Karpas-422 (cell line): ENCODE data around the gene PARP9. TPM values are rescaled to one million over a fixed set of nuclear protein-coding genes. Genes with fewer than 3 reads are reported as not detected.
"Not testable (repeated sequence)": the region's sequence is repeated elsewhere in the genome, so short reads cannot be mapped to it uniquely, and the experiment has no call there.

Experiments used
- DNase-seq: peaks from one replicate; pipeline ENCODE4 v3.0.0-alpha.2; 2015
- H2AFZ ChIP-seq: fragments of 200-600 bp; sonication (generic); 2 replicates; pipeline ENCODE4 v1.6.1; 2014; ENCODE audit warnings: antibody characterized with exemption, low read length, mixed read lengths
- H3K27ac ChIP-seq: fragments of 200-600 bp; sonication (generic); 2 replicates; pipeline ENCODE4 v1.5.1; 2014; ENCODE audit warnings: mild to moderate bottlenecking, low read length, moderate library complexity
- H3K27me3 ChIP-seq: fragments of 200-600 bp; sonication (generic); 2 replicates; pipeline ENCODE4 v1.6.1; 2014; ENCODE audit warnings: low read length, mixed read lengths
- H3K36me3 ChIP-seq: fragments of 200-600 bp; sonication (generic); 2 replicates; pipeline ENCODE4 v1.6.1; 2014; ENCODE audit warnings: low read length, mixed read lengths; ENCODE audit not compliant: insufficient read depth
- H3K4me1 ChIP-seq: fragments of 200-600 bp; sonication (generic); 2 replicates; pipeline ENCODE4 v1.6.1; 2014; ENCODE audit warnings: mild to moderate bottlenecking, low read length, mixed read lengths
- H3K4me2 ChIP-seq: fragments of 200-600 bp; sonication (generic); 2 replicates; pipeline ENCODE4 v1.6.1; 2014; ENCODE audit warnings: low read length, low read depth, mild to moderate bottlenecking; ENCODE audit not compliant: poor library complexity, severe bottlenecking
- H3K4me3 ChIP-seq: fragments of 200-600 bp; sonication (generic); 2 replicates; pipeline ENCODE4 v1.5.1; 2014; ENCODE audit warnings: mild to moderate bottlenecking, antibody characterized with exemption, low read length, mixed read lengths
- H3K79me2 ChIP-seq: fragments of 200-600 bp; sonication (generic); 2 replicates; pipeline ENCODE4 v1.6.1; 2014; ENCODE audit warnings: mild to moderate bottlenecking, low read length, mixed read lengths
- H3K9ac ChIP-seq: fragments of 200-600 bp; sonication (generic); 2 replicates; pipeline ENCODE4 v1.6.0; 2014; ENCODE audit warnings: low read length
- H3K9me2 ChIP-seq: fragments of 200-600 bp; sonication (generic), shearing (Covaris generic); replicated peaks from 2 replicates; pipeline ENCODE4 v1.6.0; 2014; ENCODE audit warnings: mild to moderate bottlenecking, low read length, moderate library complexity; ENCODE audit not compliant: insufficient read depth
- H3K9me3 ChIP-seq: fragments of 300-700, 200-600 bp; sonication (generic); 2 replicates; pipeline ENCODE4 v1.6.1; 2014; ENCODE audit warnings: low read length, mixed read lengths
- H4K20me1 ChIP-seq: fragments of 200-600 bp; sonication (generic); 2 replicates; pipeline ENCODE4 v1.6.1; 2014; ENCODE audit warnings: mild to moderate bottlenecking, antibody characterized with exemption, low read length, low read depth; ENCODE audit not compliant: insufficient read depth
- total RNA-seq: library from RNA; depleted of rRNA; stranded (reverse); fragments of >200 nt; shearing (Covaris generic); gene quantifications from 2 replicates; pipeline ENCODE4 v1.2.3, GENCODE V29; 2014; ENCODE audit warnings: low replicate concordance

PARP9 gene
- total RNA-seq, 1 experiment from 2014 or later, result 24.4 TPM

DNA sequence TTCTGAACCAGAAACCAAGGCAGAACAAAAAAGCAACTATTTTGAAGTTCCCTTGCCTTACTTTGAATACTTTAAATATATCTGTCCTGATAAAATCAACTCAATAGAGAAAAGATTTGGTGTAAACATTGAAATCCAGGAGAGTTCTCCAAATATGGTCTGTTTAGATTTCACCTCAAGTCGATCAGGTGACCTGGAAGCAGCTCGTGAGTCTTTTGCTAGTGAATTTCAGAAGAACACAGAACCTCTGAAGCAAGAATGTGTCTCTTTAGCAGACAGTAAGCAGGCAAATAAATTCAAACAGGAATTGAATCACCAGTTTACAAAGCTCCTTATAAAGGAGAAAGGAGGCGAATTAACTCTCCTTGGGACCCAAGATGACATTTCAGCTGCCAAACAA lies 4.7 kb upstream of the PARP9 start:
- H3K27ac ChIP-seq, result peak overlapping the region; percentile 30
- H3K4me2 ChIP-seq, result no peak overlapping the region
- no peak for DNase-seq
- H3K9me3 ChIP-seq, result no peaks in the 10 kb centered on the region
- no peaks in the 10 kb centered on the region for H3K9me2 ChIP-seq
- H3K4me3 ChIP-seq, result no peak overlapping the region
- no peak overlapping the region for H3K9ac ChIP-seq
- H3K36me3 ChIP-seq, result peaks cover 24% of the 10 kb centered on the region
- no peak overlapping the region for H2AFZ ChIP-seq
- H3K27me3 ChIP-seq, result no peaks in the 10 kb centered on the region
- H4K20me1 ChIP-seq, result no peaks in the 10 kb centered on the region
- peaks cover 20% of the 10 kb centered on the region for H3K79me2 ChIP-seq
- peaks cover 36% of the 10 kb centered on the region for H3K4me1 ChIP-seq

GRCh38 chr3:122568131-122568530 lies 4.0 kb upstream of the PARP9 start:
- peaks cover 36% of the 10 kb centered on the region for H3K4me1 ChIP-seq

DNA sequence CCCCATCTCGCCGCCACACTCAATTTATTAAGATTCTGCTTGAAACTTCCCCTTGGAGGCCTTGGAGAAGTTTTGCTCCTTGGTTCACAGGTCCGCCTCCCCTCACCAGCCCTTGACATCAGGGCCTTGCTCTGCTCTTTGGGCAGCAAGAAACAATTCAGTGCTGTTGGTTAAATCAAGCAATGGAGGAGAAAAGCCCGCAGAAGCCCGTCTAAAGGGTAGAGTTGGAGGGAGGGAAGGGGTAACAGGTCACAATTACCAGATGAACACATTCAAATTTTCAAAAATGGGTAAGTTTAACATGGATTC lies 429 bp downstream of the PARP9 start:
- DNase-seq, result peak; percentile 69
- H3K9me2 ChIP-seq, result no peaks in the 10 kb centered on the region
- H4K20me1 ChIP-seq, result no peaks in the 10 kb centered on the region
- H3K9ac ChIP-seq, result peak overlapping the region; percentile 89
- H3K27me3 ChIP-seq, result no peaks in the 10 kb centered on the region
- H2AFZ ChIP-seq, result peak overlapping the region; percentile 71
- H3K9me3 ChIP-seq, result no peaks in the 10 kb centered on the region
- H3K27ac ChIP-seq, result peak overlapping the region; percentile 89
- H3K36me3 ChIP-seq, result peaks cover 12% of the 10 kb centered on the region
- H3K4me2 ChIP-seq, result peak overlapping the region; percentile 89
- peaks cover 26% of the 10 kb centered on the region for H3K79me2 ChIP-seq
- peak overlapping the region; percentile 74 for H3K4me3 ChIP-seq
- peaks cover 44% of the 10 kb centered on the region for H3K4me1 ChIP-seq

More at GRCh38 chr3:122568131-122568530, 4.0 kb upstream of the PARP9 start:
- not testable (repeated sequence) for H3K9me2 ChIP-seq, H3K9ac ChIP-seq, H2AFZ ChIP-seq, H3K27me3 ChIP-seq, DNase-seq, H3K4me2 ChIP-seq, H3K9me3 ChIP-seq, H4K20me1 ChIP-seq, H3K4me3 ChIP-seq
- Histone ChIP-seq H3K27ac (0 out of 2 replicates have a peak overlapping the region, but pooled peaks have one; percentile 14), H3K36me3 (peaks cover 24% of the 10 kb centered on the region), H3K79me2 (peaks cover 24% of the 10 kb centered on the region)

DNA sequence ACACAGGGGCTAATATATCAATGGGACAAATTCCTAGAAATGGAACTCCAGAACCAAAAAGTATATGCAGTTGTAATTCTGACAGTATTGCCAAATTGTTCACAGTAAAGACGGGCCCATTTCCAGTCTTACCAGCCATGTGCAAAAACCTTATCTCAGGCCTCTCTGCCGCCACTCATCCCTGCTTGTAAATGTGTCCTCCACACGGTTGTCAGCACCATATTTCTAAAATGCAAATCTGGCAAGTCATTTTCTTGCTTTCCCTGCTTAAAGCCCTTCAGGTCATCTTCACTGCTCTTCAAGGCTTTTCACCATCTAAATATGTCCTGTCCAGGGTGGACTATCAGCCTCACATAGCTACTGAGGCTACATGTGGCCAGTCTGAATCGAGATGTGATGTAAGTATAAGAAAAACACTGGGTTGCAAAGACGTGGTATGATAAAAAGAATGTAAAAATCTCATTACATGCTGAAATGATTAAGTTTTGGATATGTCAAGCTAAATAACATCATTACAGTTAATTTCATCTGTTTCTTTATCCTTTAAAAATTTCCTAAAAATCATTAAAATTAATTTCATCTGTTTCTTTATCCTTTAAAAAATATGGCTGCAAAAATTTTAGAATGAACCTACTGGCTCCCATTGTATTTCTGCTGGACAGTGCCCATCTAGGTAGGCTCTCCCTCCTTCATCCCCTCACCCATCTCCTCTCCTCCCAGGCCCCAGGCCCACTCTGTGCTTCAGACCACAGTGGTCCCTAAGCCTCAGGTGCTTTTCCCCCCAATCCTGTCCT lies 980 bp downstream of the PARP9 start:
- Histone ChIP-seq H4K20me1 (no peaks in the 10 kb centered on the region), H3K79me2 (peaks cover 26% of the 10 kb centered on the region), H3K9me3 (no peaks in the 10 kb centered on the region), H3K9ac (peak overlapping the region; percentile 89), H3K36me3 (peaks cover 12% of the 10 kb centered on the region), H3K4me3 (peak overlapping the region; percentile 74), H3K4me2 (peak overlapping the region; percentile 89), H3K9me2 (no peaks in the 10 kb centered on the region), H3K4me1 (peaks cover 42% of the 10 kb centered on the region), H2AFZ (peak overlapping the region; percentile 71; the same call in 1 of the 2 replicates), H3K27ac (peak overlapping the region; percentile 89), H3K27me3 (no peaks in the 10 kb centered on the region)
- peak; percentile 71 for DNase-seq

- no peaks in the 10 kb centered on the region for H3K9me2 ChIP-seq
- H3K4me1 ChIP-seq, result peaks cover 38% of the 10 kb centered on the region
- no peak overlapping the region; the same call in 1 of the 2 replicates for H3K27ac ChIP-seq
- peaks cover 23% of the 10 kb centered on the region for H3K79me2 ChIP-seq
- H3K9ac ChIP-seq, result no peak overlapping the region
- H3K27me3 ChIP-seq, result no peaks in the 10 kb centered on the region
- H3K36me3 ChIP-seq, result peaks cover 7% of the 10 kb centered on the region; the same call in 1 of the 2 replicates
- no peaks in the 10 kb centered on the region for H4K20me1 ChIP-seq
- H3K4me3 ChIP-seq, result no peak overlapping the region
- no peak overlapping the region for H3K4me2 ChIP-seq
- H3K9me3 ChIP-seq, result no peaks in the 10 kb centered on the region
- no peak overlapping the region for H2AFZ ChIP-seq
- DNase-seq, result peak; percentile 91
These were observed 3.4 kb downstream of the PARP9 start for GRCh38 chr3:122560680-122561079.

- Histone ChIP-seq H3K79me2 (peaks cover 17% of the 10 kb centered on the region), H3K9ac (no peak overlapping the region), H2AFZ (no peak overlapping the region), H4K20me1 (no peaks in the 10 kb centered on the region), H3K27ac (no peak overlapping the region), H3K9me2 (no peaks in the 10 kb centered on the region), H3K4me1 (peaks cover 33% of the 10 kb centered on the region), H3K36me3 (peaks cover 6% of the 10 kb centered on the region; the same call in 1 of the 2 replicates), H3K9me3 (no peaks in the 10 kb centered on the region), H3K27me3 (no peaks in the 10 kb centered on the region), H3K4me2 (no peak overlapping the region), H3K4me3 (no peak overlapping the region)
- DNase-seq, result no peak
These were observed 4.2 kb downstream of the PARP9 start for GRCh38 chr3:122559906-122560305.

- no peak overlapping the region for H3K27ac ChIP-seq
- no peak overlapping the region for H3K4me2 ChIP-seq
- no peak overlapping the region for H3K4me3 ChIP-seq
- H3K27me3 ChIP-seq, result no peaks in the 10 kb centered on the region
- DNase-seq, result no peak
- H3K9ac ChIP-seq, result no peak overlapping the region
- H3K9me2 ChIP-seq, result no peaks in the 10 kb centered on the region
- H4K20me1 ChIP-seq, result no peaks in the 10 kb centered on the region
- H3K4me1 ChIP-seq, result peaks cover 27% of the 10 kb centered on the region
- H3K9me3 ChIP-seq, result no peaks in the 10 kb centered on the region
- peaks cover 8% of the 10 kb centered on the region; the same call in 1 of the 2 replicates for H3K79me2 ChIP-seq
- H2AFZ ChIP-seq, result no peak overlapping the region
- H3K36me3 ChIP-seq, result peaks cover 6% of the 10 kb centered on the region; the same call in 1 of the 2 replicates
These were observed 5.5 kb downstream of the PARP9 start for GRCh38 chr3:122558605-122559004.

DNA sequence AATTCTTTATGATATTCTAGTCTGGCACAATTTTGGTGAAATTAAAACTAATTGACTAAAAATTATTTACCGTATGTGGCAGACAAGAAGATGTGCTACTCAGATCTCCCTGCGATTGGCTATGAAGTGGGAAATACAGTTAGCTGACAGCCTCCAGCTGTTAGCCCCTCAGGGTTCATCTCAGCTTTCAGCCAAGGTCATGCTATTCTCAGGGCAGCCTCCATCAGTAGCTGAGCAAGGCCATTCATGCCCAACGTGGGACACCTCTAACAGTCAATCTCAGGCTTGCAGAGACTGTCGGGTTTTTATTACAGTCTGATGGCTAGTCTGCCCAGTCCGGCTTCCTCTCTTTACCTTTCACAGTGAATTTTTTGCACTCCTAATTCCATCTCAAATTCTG lies 6.7 kb downstream of the PARP9 start:
- Histone ChIP-seq H3K4me2 (no peak overlapping the region), H3K27ac (no peak overlapping the region), H3K79me2 (peaks cover 3% of the 10 kb centered on the region; the same call in 1 of the 2 replicates), H3K27me3 (no peaks in the 10 kb centered on the region), H3K4me3 (no peak overlapping the region), H3K9me3 (no peaks in the 10 kb centered on the region), H3K4me1 (peaks cover 14% of the 10 kb centered on the region), H2AFZ (no peak overlapping the region), H3K36me3 (peaks cover 11% of the 10 kb centered on the region; the same call in 1 of the 2 replicates), H3K9me2 (no peaks in the 10 kb centered on the region), H4K20me1 (no peaks in the 10 kb centered on the region), H3K9ac (no peak overlapping the region)
- DNase-seq, result no peak
